Measurements from ENCODE around the gene DUSP1.

DNA sequence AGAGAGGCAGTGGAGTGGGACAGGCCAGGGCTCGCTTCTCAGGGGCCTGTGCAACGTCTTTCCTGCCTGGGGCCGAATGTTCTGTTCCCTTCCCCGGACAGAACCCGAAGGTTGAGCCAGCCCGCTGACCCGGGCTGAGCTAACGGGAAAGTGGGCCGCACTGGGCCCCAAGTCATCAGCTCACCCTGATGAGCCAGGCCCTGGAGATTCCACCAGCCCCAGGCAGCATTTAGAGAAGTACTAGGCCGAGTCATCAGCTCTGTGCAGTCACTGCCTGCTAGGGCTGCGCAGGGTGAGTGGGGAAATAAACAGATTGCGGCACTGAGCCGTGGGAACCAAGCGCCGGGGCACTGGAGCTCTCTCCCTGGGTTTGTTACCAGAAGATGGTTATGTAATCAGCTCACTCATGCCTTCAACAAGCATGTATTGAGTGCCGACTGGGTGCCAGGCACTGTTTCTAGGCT is 29.1 kb upstream of the DUSP1 start:
- TF ChIP-seq, protein P1, sequence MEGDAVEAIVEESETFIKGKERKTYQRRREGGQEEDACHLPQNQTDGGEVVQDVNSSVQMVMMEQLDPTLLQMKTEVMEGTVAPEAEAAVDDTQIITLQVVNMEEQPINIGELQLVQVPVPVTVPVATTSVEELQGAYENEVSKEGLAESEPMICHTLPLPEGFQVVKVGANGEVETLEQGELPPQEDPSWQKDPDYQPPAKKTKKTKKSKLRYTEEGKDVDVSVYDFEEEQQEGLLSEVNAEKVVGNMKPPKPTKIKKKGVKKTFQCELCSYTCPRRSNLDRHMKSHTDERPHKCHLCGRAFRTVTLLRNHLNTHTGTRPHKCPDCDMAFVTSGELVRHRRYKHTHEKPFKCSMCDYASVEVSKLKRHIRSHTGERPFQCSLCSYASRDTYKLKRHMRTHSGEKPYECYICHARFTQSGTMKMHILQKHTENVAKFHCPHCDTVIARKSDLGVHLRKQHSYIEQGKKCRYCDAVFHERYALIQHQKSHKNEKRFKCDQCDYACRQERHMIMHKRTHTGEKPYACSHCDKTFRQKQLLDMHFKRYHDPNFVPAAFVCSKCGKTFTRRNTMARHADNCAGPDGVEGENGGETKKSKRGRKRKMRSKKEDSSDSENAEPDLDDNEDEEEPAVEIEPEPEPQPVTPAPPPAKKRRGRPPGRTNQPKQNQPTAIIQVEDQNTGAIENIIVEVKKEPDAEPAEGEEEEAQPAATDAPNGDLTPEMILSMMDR (IDR thresholded peaks at IDR 0.05; ENCODE audit: extremely low read depth in 1 of 2, insufficient read depth in 1 of 2, low read depth in 1 of 2, low read length in 2 of 2): no peak
- TF ChIP-seq EZH2 (IDR thresholded peaks at IDR 0.05; ENCODE audit: borderline replicate concordance, low read depth, low read length, severe bottlenecking) (no peak), POLR2A (IDR thresholded peaks at IDR 0.05; ENCODE audit: low read depth, low read length) (no peak)
